Ascending aorta (tissue), 2 donors: ENCODE data around the gene MEN1. TPM values are rescaled to one million over a fixed set of nuclear protein-coding genes. Genes with fewer than 3 reads are reported as not detected.
A peak's percentile ranks its signal among the peaks of the same experiment; 100 is the strongest.

Experiments
- DNase-seq, 2 donors: peaks; one replicate each; pipeline ENCODE4 v3.0.0-alpha.2; 2019; ENCODE audit warnings: low spot score in 2 of 2
- H3K27ac ChIP-seq, 2 donors: fragments of 200-600 bp; sonication (generic); one replicate each; pipeline ENCODE4 v1.5.1; 2016 to 2017; ENCODE audit warnings: mild to moderate bottlenecking in 1 of 2
- H3K27me3 ChIP-seq: fragments of 200-600 bp; sonication (generic); one replicate; pipeline ENCODE4 v1.5.1; 2017
- H3K36me3 ChIP-seq, 2 donors: fragments of 200-600 bp; sonication (generic); one replicate each; pipeline ENCODE4 v1.5.1; 2016
- H3K4me1 ChIP-seq, 2 donors: fragments of 200-600 bp; sonication (generic); one replicate each; pipeline ENCODE4 v1.5.1; 2016 to 2017; ENCODE audit warnings: mild to moderate bottlenecking in 1 of 2
- H3K4me3 ChIP-seq, 2 donors: fragments of 200-600 bp; sonication (generic); one replicate each; pipeline ENCODE4 v1.5.1; 2016 to 2017; ENCODE audit warnings: mild to moderate bottlenecking in 1 of 2
- H3K9me3 ChIP-seq, 2 donors: fragments of 200-600 bp; sonication (generic); one replicate each; pipeline ENCODE4 v1.5.1; 2016
- intact Hi-C: fragments of 100-400 bp; cut with DNase I; formaldehyde crosslinking; loops from one replicate; pipeline ENCODE4 v1.15.1; 2023
- total RNA-seq: library from RNA; depleted of rRNA; stranded (reverse); fragments of >200 nt; gene quantifications from one replicate; pipeline ENCODE4 v1.1.0, GENCODE V29; 2016
- TF ChIP-seq, protein P1 (sequence below), 3 experiments: fragments of 200-600 bp in 2 of 3; fragments of 450-650 bp in 1 of 3; sonication (generic) in 2 of 3; IDR thresholded peaks; one replicate each; pipeline ENCODE4 v1.5.1; 2016 to 2019; ENCODE audit warnings: antibody characterized with exemption in 3 of 3, mild to moderate bottlenecking in 1 of 3, moderate library complexity in 1 of 3

The MEN1 gene
- total RNA-seq, 1 donor from 2014 or later = 36.6 TPM

DNA sequence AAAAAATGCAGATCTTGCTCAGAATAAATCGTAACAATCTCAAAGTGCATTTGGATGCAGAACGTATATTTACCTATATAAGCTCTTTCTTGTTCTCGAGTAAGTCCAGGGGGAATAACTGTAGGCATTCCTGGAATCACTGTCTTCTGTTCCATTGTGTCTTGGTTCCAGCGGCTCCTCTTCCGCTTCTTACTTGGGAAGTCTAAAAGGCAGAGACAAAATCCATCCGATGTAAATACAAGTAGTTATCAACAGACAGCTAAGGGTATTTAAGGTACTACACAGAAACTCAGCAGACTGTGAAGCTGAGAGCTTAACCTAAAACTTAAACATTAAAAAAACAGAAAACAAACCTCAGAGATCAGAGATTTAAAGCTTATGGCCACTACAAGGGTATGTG lies 33.9 kb downstream of the MEN1 start:
- H3K27me3 ChIP-seq = no peaks in the 10 kb centered on the region
- H3K9me3 ChIP-seq = no peaks in the 10 kb centered on the region
- TF ChIP-seq, protein P1, sequence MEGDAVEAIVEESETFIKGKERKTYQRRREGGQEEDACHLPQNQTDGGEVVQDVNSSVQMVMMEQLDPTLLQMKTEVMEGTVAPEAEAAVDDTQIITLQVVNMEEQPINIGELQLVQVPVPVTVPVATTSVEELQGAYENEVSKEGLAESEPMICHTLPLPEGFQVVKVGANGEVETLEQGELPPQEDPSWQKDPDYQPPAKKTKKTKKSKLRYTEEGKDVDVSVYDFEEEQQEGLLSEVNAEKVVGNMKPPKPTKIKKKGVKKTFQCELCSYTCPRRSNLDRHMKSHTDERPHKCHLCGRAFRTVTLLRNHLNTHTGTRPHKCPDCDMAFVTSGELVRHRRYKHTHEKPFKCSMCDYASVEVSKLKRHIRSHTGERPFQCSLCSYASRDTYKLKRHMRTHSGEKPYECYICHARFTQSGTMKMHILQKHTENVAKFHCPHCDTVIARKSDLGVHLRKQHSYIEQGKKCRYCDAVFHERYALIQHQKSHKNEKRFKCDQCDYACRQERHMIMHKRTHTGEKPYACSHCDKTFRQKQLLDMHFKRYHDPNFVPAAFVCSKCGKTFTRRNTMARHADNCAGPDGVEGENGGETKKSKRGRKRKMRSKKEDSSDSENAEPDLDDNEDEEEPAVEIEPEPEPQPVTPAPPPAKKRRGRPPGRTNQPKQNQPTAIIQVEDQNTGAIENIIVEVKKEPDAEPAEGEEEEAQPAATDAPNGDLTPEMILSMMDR (IDR thresholded peaks at IDR 0.05) = no peak
- no peak for DNase-seq
- H3K4me1 ChIP-seq = peaks cover 20 to 54% of the 10 kb centered on the region in 2 donors
- peaks cover 52 to 57% of the 10 kb centered on the region in 2 donors for H3K36me3 ChIP-seq
- intact Hi-C loops = loop anchor here (2.0 kb wide), 1 partner anchor 16 kb away; no protein-coding TSS in a partner anchor
- H3K27ac ChIP-seq = peak overlapping the region in 1 of 2 donors; percentile 100
- peak overlapping the region; percentile 85 to 95 for H3K4me3 ChIP-seq

DNA sequence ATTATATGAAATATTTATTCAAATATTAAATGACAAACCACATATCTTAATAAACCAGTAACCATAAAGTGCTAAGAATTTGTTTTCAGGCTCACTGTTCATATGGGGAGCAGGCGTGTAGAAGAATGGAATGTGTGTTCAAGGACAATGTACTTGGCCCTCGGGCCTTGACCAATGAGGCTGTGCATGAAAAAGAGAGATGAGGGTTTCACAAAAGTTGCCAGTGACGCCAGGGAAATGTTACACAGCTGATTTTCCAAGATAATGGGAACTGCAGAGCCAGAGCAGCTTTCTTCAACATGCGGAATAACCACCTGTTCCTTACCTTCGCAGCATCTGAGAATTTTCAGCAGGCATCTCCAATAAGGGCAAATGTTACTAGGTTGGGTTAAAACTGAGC lies 36.2 kb downstream of the MEN1 start:
- Histone ChIP-seq H3K27me3 (no peaks in the 10 kb centered on the region), H3K36me3 (peaks cover 75 to 80% of the 10 kb centered on the region in 2 donors), H3K4me1 (peaks cover 16 to 48% of the 10 kb centered on the region in 2 donors), H3K4me3 (no peak overlapping the region), H3K27ac (no peak overlapping the region), H3K9me3 (no peaks in the 10 kb centered on the region)
- TF ChIP-seq, protein P1 (IDR thresholded peaks at IDR 0.05) = no peak
- intact Hi-C loops = no loop called here
- DNase-seq = peak in 1 of 2 donors; percentile 50

DNA sequence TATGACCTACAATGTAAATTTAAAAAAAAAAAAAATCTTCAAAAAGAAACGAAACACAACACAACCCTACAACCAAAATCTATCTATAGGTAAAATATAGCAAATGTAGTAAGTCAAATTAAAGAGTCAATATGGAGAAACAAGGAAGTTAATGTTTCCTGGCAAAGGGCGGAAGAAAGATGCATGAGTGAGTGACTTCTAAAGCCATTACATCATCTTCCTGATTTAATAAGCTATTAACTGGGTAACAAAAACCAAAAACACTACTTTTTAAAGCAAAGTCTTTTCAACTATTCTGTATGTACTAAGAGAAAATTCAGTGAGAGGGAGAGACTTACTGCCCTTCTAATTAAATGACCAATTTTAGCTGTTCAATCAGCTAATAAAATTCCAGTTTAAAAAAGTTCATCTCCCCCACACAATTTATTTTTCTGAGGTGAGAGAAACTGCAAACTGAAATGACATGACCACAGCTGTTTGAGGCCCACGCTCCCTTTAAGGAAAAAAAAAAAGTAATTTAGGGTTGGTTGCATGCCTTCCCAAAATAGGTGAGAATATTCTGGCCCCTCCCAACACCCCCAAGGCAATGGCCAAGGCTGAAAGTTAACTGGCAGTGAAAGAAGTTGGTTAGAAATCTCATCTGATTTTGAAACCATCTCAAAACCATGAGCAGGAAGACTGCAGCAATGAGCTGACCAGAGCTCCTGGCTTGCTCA lies 37.9 kb downstream of the MEN1 start:
- H3K9me3 ChIP-seq = no peaks in the 10 kb centered on the region
- H3K4me1 ChIP-seq = peaks cover 16 to 55% of the 10 kb centered on the region in 2 donors
- intact Hi-C loops = no loop called here
- H3K27ac ChIP-seq = peak overlapping the region; percentile 24 to 29
- peaks cover 91 to 97% of the 10 kb centered on the region in 2 donors for H3K36me3 ChIP-seq
- peak in 1 of 2 donors; percentile 47 for DNase-seq
- TF ChIP-seq, protein P1 (IDR thresholded peaks at IDR 0.05) = no peak
- no peaks in the 10 kb centered on the region for H3K27me3 ChIP-seq
- no peak overlapping the region for H3K4me3 ChIP-seq

DNA sequence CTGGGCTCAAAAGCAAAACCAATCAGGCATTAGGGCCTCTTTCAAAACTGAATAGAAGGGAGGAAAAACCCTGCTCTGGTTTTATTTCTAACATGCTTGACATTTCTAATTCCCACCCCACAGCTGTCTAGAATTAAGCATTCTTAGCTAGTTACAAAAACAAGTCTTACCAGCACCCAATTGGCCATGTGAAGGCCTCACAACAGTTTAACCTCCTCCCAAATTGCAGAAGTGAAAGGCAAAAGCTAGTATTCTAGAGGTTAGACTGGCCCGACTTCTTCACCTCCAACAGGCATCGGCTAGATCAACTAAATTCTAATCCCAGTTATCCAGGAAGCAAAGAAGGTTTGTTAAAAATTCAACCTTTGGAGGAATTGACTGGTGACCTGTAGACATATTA lies 38.5 kb downstream of the MEN1 start:
- peaks cover 97 to 100% of the 10 kb centered on the region in 2 donors for H3K36me3 ChIP-seq
- no peaks in the 10 kb centered on the region for H3K9me3 ChIP-seq
- intact Hi-C loops = no loop called here
- H3K27ac ChIP-seq = no peak overlapping the region
- H3K4me3 ChIP-seq = no peak overlapping the region
- TF ChIP-seq, protein P1 (IDR thresholded peaks at IDR 0.05) = no peak
- H3K27me3 ChIP-seq = no peaks in the 10 kb centered on the region
- peaks cover 11 to 51% of the 10 kb centered on the region in 2 donors for H3K4me1 ChIP-seq
- no peak for DNase-seq

DNA sequence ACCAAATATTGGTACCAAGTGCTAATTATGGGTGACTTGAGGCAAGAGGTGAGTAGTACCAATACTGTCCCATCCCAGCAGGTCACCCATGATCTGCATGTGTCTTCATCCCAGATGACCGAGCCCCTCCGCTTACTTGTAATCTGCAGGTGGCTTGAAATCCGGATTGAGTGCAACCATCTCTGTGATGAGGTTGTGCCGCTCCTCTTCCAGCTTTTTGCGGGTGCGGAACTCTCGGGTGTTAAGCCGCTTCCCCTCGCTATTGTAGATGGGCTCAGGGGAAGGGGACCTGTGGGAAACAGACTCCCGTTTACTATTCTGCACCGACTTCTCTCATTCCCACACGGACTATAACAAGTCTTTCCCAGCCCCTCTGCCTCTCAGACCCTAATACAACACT lies 40.2 kb downstream of the MEN1 start:
- TF ChIP-seq, protein P1 (IDR thresholded peaks at IDR 0.05) = no peak
- Histone ChIP-seq H3K9me3 (no peaks in the 10 kb centered on the region), H3K27ac (no peak overlapping the region), H3K27me3 (no peaks in the 10 kb centered on the region), H3K4me3 (no peak overlapping the region), H3K4me1 (peaks cover 3 to 35% of the 10 kb centered on the region in 2 donors), H3K36me3 (peaks cover 100% of the 10 kb centered on the region in 2 donors)
- intact Hi-C loops = no loop called here
- DNase-seq = peak in 1 of 2 donors; percentile 56
